Measurements from ENCODE around the gene BRI3.

GRCh38 chr7:98251601-98252424, 29.7 kb upstream of the BRI3 start, which contains the start of gene TECPR1:
- TF ChIP-seq POLR2A (IDR thresholded peaks at IDR 0.05; ENCODE audit: borderline replicate concordance, extremely low read depth, insufficient read depth, insufficient read length) (peak; percentile 20), YY1 (IDR thresholded peaks at IDR 0.05; ENCODE audit: extremely low read depth, insufficient replicate concordance, low read depth, low read length) (no peak), EZH2phosphoT487 (IDR thresholded peaks at IDR 0.05; ENCODE audit: borderline replicate concordance) (no peak), CTCF (IDR thresholded peaks at IDR 0.05 in 2 of 3, conservative IDR thresholded peaks at IDR 0.05 in 1 of 3; ENCODE audit: borderline replicate concordance in 1 of 3, insufficient read depth in 1 of 3, low read depth in 2 of 3, low read length in 2 of 3) (no peak), REST (IDR thresholded peaks at IDR 0.05; ENCODE audit: low read depth) (no peak)

All from HCT116 (cell line).